ENCODE data around the gene MAPKAP1. TPM values are rescaled to one million over a fixed set of nuclear protein-coding genes. Genes with fewer than 3 reads are reported as not detected.
A peak's percentile ranks its signal among the peaks of the same experiment; 100 is the strongest.

MAPKAP1 gene
- total and polyA plus RNA-seq, 2 experiments from 2014 or later, result 68.4 to 98.5 TPM

DNA sequence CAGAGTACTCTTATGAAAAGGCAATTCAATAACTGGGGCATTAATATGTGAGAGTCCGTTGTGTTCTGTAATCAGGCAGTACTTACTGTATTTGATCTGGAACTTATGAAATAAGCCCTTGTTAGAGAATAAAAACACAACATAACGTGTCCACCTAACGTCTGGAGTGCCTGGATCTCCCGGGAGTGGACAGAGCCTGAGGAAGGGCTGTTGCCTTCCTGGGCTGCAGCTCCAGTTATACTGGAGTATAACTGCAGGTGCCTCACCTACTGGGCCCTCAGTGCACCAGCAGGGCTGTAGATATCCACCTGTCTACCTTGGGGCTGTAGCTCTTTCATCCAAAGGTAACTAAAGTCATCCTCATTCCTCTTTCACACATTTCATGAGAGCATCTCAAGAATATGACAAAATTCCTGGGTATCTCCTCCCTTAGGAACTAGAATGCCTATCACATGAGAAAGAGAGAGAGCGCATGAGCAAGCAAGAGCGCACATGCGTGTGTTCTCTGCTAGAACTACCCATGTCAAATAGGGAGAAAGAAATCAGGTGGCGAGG lies 245.3 kb downstream of the MAPKAP1 start (continued):
- TF ChIP-seq, protein P1, sequence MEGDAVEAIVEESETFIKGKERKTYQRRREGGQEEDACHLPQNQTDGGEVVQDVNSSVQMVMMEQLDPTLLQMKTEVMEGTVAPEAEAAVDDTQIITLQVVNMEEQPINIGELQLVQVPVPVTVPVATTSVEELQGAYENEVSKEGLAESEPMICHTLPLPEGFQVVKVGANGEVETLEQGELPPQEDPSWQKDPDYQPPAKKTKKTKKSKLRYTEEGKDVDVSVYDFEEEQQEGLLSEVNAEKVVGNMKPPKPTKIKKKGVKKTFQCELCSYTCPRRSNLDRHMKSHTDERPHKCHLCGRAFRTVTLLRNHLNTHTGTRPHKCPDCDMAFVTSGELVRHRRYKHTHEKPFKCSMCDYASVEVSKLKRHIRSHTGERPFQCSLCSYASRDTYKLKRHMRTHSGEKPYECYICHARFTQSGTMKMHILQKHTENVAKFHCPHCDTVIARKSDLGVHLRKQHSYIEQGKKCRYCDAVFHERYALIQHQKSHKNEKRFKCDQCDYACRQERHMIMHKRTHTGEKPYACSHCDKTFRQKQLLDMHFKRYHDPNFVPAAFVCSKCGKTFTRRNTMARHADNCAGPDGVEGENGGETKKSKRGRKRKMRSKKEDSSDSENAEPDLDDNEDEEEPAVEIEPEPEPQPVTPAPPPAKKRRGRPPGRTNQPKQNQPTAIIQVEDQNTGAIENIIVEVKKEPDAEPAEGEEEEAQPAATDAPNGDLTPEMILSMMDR (conservative IDR thresholded peaks at IDR 0.05; ENCODE audit: low read depth in 2 of 2), result no peak
- TF ChIP-seq ZNF114 (CRISPR knock-in tag; IDR thresholded peaks at IDR 0.05) (no peak), CREB1 (CRISPR knock-in tag; IDR thresholded peaks at IDR 0.05; ENCODE audit: low read depth) (no peak), ZNF331 (CRISPR knock-in tag; IDR thresholded peaks at IDR 0.05; ENCODE audit: low read depth) (no peak)
- TF ChIP-seq, protein P2, sequence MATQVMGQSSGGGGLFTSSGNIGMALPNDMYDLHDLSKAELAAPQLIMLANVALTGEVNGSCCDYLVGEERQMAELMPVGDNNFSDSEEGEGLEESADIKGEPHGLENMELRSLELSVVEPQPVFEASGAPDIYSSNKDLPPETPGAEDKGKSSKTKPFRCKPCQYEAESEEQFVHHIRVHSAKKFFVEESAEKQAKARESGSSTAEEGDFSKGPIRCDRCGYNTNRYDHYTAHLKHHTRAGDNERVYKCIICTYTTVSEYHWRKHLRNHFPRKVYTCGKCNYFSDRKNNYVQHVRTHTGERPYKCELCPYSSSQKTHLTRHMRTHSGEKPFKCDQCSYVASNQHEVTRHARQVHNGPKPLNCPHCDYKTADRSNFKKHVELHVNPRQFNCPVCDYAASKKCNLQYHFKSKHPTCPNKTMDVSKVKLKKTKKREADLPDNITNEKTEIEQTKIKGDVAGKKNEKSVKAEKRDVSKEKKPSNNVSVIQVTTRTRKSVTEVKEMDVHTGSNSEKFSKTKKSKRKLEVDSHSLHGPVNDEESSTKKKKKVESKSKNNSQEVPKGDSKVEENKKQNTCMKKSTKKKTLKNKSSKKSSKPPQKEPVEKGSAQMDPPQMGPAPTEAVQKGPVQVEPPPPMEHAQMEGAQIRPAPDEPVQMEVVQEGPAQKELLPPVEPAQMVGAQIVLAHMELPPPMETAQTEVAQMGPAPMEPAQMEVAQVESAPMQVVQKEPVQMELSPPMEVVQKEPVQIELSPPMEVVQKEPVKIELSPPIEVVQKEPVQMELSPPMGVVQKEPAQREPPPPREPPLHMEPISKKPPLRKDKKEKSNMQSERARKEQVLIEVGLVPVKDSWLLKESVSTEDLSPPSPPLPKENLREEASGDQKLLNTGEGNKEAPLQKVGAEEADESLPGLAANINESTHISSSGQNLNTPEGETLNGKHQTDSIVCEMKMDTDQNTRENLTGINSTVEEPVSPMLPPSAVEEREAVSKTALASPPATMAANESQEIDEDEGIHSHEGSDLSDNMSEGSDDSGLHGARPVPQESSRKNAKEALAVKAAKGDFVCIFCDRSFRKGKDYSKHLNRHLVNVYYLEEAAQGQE (IDR thresholded peaks at IDR 0.05; ENCODE audit: unreplicated experiment), result no peak

GRCh38 chr9:125460883-125461635 lies 245.9 kb downstream of the MAPKAP1 start:
- H3K4me2 ChIP-seq, result no peak overlapping the region
- no peak for ATAC-seq
- TF ChIP-seq ZNF331 (CRISPR knock-in tag; IDR thresholded peaks at IDR 0.05; ENCODE audit: low read depth) (no peak), JUNB (IDR thresholded peaks at IDR 0.05; ENCODE audit: unreplicated experiment) (no peak), STAT1 (IDR thresholded peaks at IDR 0.05; ENCODE audit: unreplicated experiment) (no peak), ZNF114 (CRISPR knock-in tag; IDR thresholded peaks at IDR 0.05) (no peak), POLR2AphosphoS5 (IDR thresholded peaks at IDR 0.05; ENCODE audit: low read depth) (no peak), NANOG (IDR thresholded peaks at IDR 0.05; ENCODE audit: borderline replicate concordance) (no peak), EZH2 (IDR thresholded peaks at IDR 0.05; ENCODE audit: low read depth, unreplicated experiment) (no peak)
- TF ChIP-seq, protein P2 (IDR thresholded peaks at IDR 0.05; ENCODE audit: unreplicated experiment), result no peak
- TF ChIP-seq, protein P3, sequence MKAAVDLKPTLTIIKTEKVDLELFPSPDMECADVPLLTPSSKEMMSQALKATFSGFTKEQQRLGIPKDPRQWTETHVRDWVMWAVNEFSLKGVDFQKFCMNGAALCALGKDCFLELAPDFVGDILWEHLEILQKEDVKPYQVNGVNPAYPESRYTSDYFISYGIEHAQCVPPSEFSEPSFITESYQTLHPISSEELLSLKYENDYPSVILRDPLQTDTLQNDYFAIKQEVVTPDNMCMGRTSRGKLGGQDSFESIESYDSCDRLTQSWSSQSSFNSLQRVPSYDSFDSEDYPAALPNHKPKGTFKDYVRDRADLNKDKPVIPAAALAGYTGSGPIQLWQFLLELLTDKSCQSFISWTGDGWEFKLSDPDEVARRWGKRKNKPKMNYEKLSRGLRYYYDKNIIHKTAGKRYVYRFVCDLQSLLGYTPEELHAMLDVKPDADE (IDR thresholded peaks at IDR 0.05), result no peak
- TF ChIP-seq, protein P1 (conservative IDR thresholded peaks at IDR 0.05; ENCODE audit: low read depth in 2 of 2), result no peak

More at GRCh38 chr9:125460883-125461635, 245.9 kb downstream of the MAPKAP1 start:
- Histone ChIP-seq H3K27me3 (ENCODE audit: insufficient read depth) (no peaks in the 10 kb centered on the region), H2AFZ (no peak overlapping the region), H3F3A (replicated peaks; ENCODE audit: low read depth) (no peaks in the 10 kb centered on the region), H3K79me2 (replicated peaks; ENCODE audit: insufficient read depth) (no peaks in the 10 kb centered on the region), H3K9me2 (ENCODE audit: insufficient read depth) (0 out of 2 replicates have a peak, but pooled peaks cover 3% of the 10 kb centered on the region), H3K27ac (ENCODE audit: low read depth) (0 out of 2 replicates have a peak overlapping the region, but pooled peaks have one; percentile 32), H3K36me3 (ENCODE audit: insufficient read depth) (peaks cover 20% of the 10 kb centered on the region), H3K4me1 (ENCODE audit: insufficient read depth) (no peaks in the 10 kb centered on the region), H4K20me1 (replicated peaks; ENCODE audit: insufficient read depth) (no peaks in the 10 kb centered on the region), H3K4me3 (no peak overlapping the region)
- H3K36me3 Mint-ChIP-seq (ENCODE audit: low read depth), result peaks cover 51% of the 10 kb centered on the region
- no peaks in the 10 kb centered on the region for H3K4me1 Mint-ChIP-seq
- no peak overlapping the region for H3K4me3 Mint-ChIP-seq
- DNase-seq (ENCODE audit: low spot score), result no peak
- peaks cover 4% of the 10 kb centered on the region for H3K27me3 Mint-ChIP-seq (ENCODE audit: insufficient read depth, low read depth, poor library complexity)
- peak overlapping the region; percentile 34; the same call in 1 of the 2 replicates for H3K27ac Mint-ChIP-seq
- H3K9me3 Mint-ChIP-seq, result peaks cover 45% of the 10 kb centered on the region

All from GM23338 (cell line).